ENCODE results near the gene TEX48.
A peak's percentile ranks its signal among the peaks of the same experiment; 100 is the strongest.

TEX48 gene

GRCh38 chr9:114666401-114666800 lies 15.6 kb downstream of the TEX48 start:
- no peak overlapping the region for H3K4me3 ChIP-seq (ENCODE audit: control insufficient read depth, low read depth, low read length)
- no peak for DNase-seq (ENCODE audit: low read depth)
- TF ChIP-seq CTCF (conservative IDR thresholded peaks at IDR 0.05; ENCODE audit: control insufficient read depth, insufficient read depth, low read depth, low read length) = no peak

GRCh38 chr9:114664181-114664580 lies 17.8 kb downstream of the TEX48 start:
- no peak for TF ChIP-seq CTCF (conservative IDR thresholded peaks at IDR 0.05; ENCODE audit: control insufficient read depth, insufficient read depth, low read depth, low read length)
- no peak overlapping the region for H3K4me3 ChIP-seq (ENCODE audit: control insufficient read depth, low read depth, low read length)
- DNase-seq (ENCODE audit: low read depth) = no peak

- no peak overlapping the region for H3K4me3 ChIP-seq (ENCODE audit: control insufficient read depth, low read depth, low read length)
- DNase-seq (ENCODE audit: low read depth) = peak; percentile 36
- TF ChIP-seq CTCF (conservative IDR thresholded peaks at IDR 0.05; ENCODE audit: control insufficient read depth, insufficient read depth, low read depth, low read length) = peak; percentile 86
These were observed 19.7 kb downstream of the TEX48 start for GRCh38 chr9:114662081-114662989.

- no peak for DNase-seq (ENCODE audit: low read depth)
- no peak within 1 kb of the TSS for H3K4me3 ChIP-seq (ENCODE audit: control insufficient read depth, low read depth, low read length)
- no peak for TF ChIP-seq CTCF (conservative IDR thresholded peaks at IDR 0.05; ENCODE audit: control insufficient read depth, insufficient read depth, low read depth, low read length)
These were observed 24.3 kb downstream of the TEX48 start, which contains the start of gene TEX53 for GRCh38 chr9:114657705-114658104. Gene TEX53, minus strand, starts transcription at chr9:114657805. Its CDS starts 31 bp downstream, at chr9:114657774.

GRCh38 chr9:114656301-114656700 lies 25.7 kb downstream of the TEX48 start:
- DNase-seq (ENCODE audit: low read depth) = no peak
- no peak overlapping the region for H3K4me3 ChIP-seq (ENCODE audit: control insufficient read depth, low read depth, low read length)
- TF ChIP-seq CTCF (conservative IDR thresholded peaks at IDR 0.05; ENCODE audit: control insufficient read depth, insufficient read depth, low read depth, low read length) = no peak

GRCh38 chr9:114655689-114656088 lies 26.3 kb downstream of the TEX48 start:
- no peak overlapping the region for H3K4me3 ChIP-seq (ENCODE audit: control insufficient read depth, low read depth, low read length)
- no peak for TF ChIP-seq CTCF (conservative IDR thresholded peaks at IDR 0.05; ENCODE audit: control insufficient read depth, insufficient read depth, low read depth, low read length)
- peak; percentile 81 for DNase-seq (ENCODE audit: low read depth)
